Ramos (cell line): ENCODE data around the gene SRSF2.
"Not testable (repeated sequence)": the region's sequence is repeated elsewhere in the genome, so short reads cannot be mapped to it uniquely, and the experiment has no call there.

Source experiments
- in situ Hi-C: fragments of 300-500 bp; cut with MboI; formaldehyde crosslinking; loops from one replicate; pipeline ENCODE4 v1.14.3; 2022; ENCODE audit warnings: low sequenced_read_pairs; ENCODE audit not compliant: unreplicated experiment

Gene SRSF2

GRCh38 chr17:76739568-76740115 is 2.5 kb upstream of the SRSF2 start:
- in situ Hi-C loops: not testable (repeated sequence)

- in situ Hi-C loops: no loop called here
Observed at GRCh38 chr17:76738468-76738850, 1.3 kb upstream of the SRSF2 start.

GRCh38 chr17:76737676-76738467 is 741 bp upstream of the SRSF2 start, which contains the start of gene MFSD11:
MFSD11 (plus strand) TSS chr17:76738119; CDS start chr17:76738353, 234 bp downstream.
- in situ Hi-C loops: no loop called here

GRCh38 chr17:76736349-76737081 is 616 bp downstream of the SRSF2 start:
- in situ Hi-C loops: no loop called here

GRCh38 chr17:76735586-76736348 is 1.4 kb downstream of the SRSF2 start:
- in situ Hi-C loops: no loop called here

- in situ Hi-C loops: no loop called here
Observed at GRCh38 chr17:76735006-76735405, 2.1 kb downstream of the SRSF2 start.

- in situ Hi-C loops: no loop called here
Observed at GRCh38 chr17:76734080-76734840, 2.9 kb downstream of the SRSF2 start.

GRCh38 chr17:76733618-76733957 is 3.5 kb downstream of the SRSF2 start:
- in situ Hi-C loops: no loop called here

- in situ Hi-C loops: no loop called here
Observed at GRCh38 chr17:76732734-76733617, 4.2 kb downstream of the SRSF2 start.

- in situ Hi-C loops: not testable (repeated sequence)
Observed at GRCh38 chr17:76731800-76732733, 5.1 kb downstream of the SRSF2 start.

GRCh38 chr17:76727745-76728456 is 9.2 kb downstream of the SRSF2 start:
- in situ Hi-C loops: no loop called here

- in situ Hi-C loops: no loop called here
Observed at GRCh38 chr17:76726776-76727718, 10.1 kb downstream of the SRSF2 start, which contains the start of gene METTL23. METTL23 (plus strand) TSS chr17:76726839; CDS start chr17:76729711, 2,872 bp downstream.

- in situ Hi-C loops: no loop called here
Observed at GRCh38 chr17:76726231-76726775, 10.8 kb downstream of the SRSF2 start, which contains the start of gene JMJD6. JMJD6 (minus strand) TSS chr17:76726606; CDS start chr17:76726475, 131 bp downstream.

GRCh38 chr17:76725580-76726230 is 11.4 kb downstream of the SRSF2 start:
- in situ Hi-C loops: no loop called here

- in situ Hi-C loops: no loop called here
Observed at GRCh38 chr17:76723812-76724211, 13.3 kb downstream of the SRSF2 start.
